Measurements from ENCODE around the gene LCN15.

The LCN15 gene

DNA sequence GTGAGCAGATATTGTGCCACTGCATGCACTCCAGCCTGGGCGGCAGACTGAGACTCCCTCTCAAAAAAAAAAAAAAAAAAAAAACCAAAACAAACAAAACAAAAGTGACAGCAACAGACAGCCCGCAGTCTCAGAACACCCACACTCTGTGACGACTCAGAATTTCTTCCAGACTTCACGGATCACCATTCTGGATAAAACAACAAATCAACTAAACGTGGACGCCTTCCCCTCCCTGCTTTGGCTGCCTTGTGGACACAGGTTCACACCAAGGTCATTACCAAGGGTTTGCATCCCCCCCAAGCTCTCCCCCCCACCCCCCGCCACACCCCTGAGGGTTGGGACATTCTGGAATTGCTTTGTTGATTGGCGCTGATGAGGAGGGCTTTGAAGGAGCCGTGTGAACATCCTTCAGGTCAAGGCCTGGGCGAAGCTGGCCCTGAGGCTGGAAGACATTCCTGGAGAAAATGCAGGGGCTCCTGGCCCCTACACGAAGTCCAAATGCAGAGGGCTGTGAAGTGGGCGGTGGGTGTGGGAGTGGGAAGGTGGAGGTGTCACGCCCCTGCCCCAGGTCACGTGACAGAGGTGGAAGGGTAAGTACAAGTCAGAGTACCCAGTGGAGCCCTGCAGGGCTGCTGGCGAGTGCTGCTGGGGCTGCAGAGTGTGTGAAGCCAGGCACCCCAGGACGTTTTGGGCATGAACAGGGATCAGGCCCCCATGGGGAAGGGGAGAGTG, 31.7 kb downstream of the LCN15 start:
- no peak for DNase-seq (ENCODE audit: insufficient read length, low spot score)
- no peak for TF ChIP-seq CTCF (IDR thresholded peaks at IDR 0.05; ENCODE audit: insufficient read depth, missing control alignments)
- no peak for FAIRE-seq

- no peak for TF ChIP-seq CTCF (IDR thresholded peaks at IDR 0.05; ENCODE audit: insufficient read depth, missing control alignments)
- DNase-seq (ENCODE audit: insufficient read length, low spot score) (no peak), FAIRE-seq (no peak)
Observed at GRCh38 chr9:136729926-136730325, 34.4 kb downstream of the LCN15 start.

DNA sequence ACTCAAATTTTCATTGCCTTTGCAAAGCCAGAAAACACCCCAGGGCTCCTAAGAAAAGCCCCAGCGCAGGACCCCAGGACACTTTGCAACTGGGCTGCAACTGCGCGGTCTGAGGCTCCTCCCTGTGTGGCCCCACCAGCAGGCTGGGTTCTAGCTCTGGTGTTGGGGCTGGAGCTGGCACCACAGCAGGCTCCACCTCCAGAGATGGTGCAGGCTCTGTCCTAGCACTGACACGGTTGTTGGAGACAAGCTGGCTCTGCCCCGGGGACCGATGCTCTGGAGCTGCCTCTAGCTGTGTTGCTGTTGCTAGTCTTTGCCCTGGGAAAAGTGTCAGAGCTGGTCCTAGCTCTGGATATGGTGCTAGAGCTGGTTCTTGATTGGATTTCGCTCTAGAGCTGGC, 35.2 kb downstream of the LCN15 start:
- TF ChIP-seq CTCF (IDR thresholded peaks at IDR 0.05; ENCODE audit: insufficient read depth, missing control alignments) = no peak
- DNase-seq (ENCODE audit: insufficient read length, low spot score) (no peak), FAIRE-seq (no peak)

- FAIRE-seq (no peak), DNase-seq (ENCODE audit: insufficient read length, low spot score) (no peak)
- TF ChIP-seq CTCF (IDR thresholded peaks at IDR 0.05; ENCODE audit: insufficient read depth, missing control alignments) = no peak
Observed at GRCh38 chr9:136728548-136729123, 35.7 kb downstream of the LCN15 start.

DNA sequence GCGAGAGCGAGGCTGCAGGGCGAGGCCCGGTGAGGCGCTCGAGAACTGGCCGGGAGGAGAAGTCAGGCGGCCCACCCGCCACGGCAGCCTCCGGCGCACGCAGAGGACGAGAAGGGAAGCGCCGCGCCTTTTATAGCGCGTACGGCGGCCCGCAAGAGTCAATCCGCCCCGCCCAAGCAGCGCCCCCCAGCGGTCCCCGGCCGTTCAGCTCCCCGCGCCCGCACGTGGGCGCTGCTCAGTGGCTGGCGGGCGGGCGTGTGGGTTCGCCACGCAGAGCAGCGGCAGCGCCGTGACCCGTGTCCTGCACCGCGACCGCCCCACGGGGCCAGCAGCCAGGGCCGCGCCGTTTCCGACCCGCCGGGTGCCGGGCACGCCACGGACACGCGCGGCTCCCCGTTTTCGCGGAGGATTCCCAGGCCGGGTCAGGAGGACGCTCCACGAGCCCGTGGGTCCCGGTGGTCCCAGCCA, 36.2 kb downstream of the LCN15 start:
- DNase-seq (ENCODE audit: insufficient read length, low spot score) (peak; percentile 95), FAIRE-seq (no peak)
- TF ChIP-seq CTCF (IDR thresholded peaks at IDR 0.05; ENCODE audit: insufficient read depth, missing control alignments) = peak; percentile 77

DNA sequence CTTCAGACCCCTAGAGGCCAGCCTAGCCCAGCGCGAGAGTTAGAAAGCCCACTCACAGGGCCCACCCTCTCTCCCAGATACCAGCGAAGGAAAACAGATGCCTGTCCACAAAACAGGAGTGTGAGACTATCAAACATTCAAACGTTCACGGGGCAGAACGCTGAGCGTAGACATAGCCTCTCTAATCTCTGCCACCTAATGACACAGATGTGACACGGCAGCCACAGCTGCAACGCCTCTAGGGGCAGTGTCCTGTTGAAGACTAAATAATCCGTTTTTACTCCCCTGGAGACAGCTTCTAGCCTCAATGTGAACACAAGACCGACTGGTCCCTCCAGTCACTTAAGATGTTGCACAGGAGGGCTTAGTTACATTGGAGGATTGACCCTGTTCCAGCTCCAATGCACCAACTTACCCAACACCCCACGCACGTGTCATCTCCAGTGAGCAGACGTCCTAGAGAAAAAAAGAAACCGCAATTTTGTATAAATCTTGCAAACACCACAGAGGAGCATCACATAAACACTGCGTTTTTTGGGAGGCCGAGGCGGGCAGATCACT, 37.6 kb downstream of the LCN15 start:
- peak; percentile 25 for TF ChIP-seq CTCF (IDR thresholded peaks at IDR 0.05; ENCODE audit: insufficient read depth, missing control alignments)
- FAIRE-seq = no peak
- DNase-seq (ENCODE audit: insufficient read length, low spot score) = no peak

- no peak for FAIRE-seq
- no peak for TF ChIP-seq CTCF (IDR thresholded peaks at IDR 0.05; ENCODE audit: insufficient read depth, missing control alignments)
- no peak for DNase-seq (ENCODE audit: insufficient read length, low spot score)
Observed at GRCh38 chr9:136726118-136726517, 38.2 kb downstream of the LCN15 start.
